ENCODE measurements around the gene SHCBP1L. TPM values are rescaled to one million over a fixed set of nuclear protein-coding genes. Genes with fewer than 3 reads are reported as not detected.

Gene SHCBP1L
- total RNA-seq, 2 experiments from 2014 or later: 1.5 TPM; not detected in 1

- intact Hi-C loops (cut with micrococcal nuclease; ENCODE audit: unreplicated experiment): no loop called here
- no peak overlapping the region for H3K4me2 ChIP-seq (ENCODE audit: low read length)
- CTCF ChIA-PET (ENCODE audit: unreplicated experiment): no interaction called here
- POLR2A ChIA-PET: interaction anchor here (0.6 kb wide), 1 partner anchor 94 kb away, joined by 4 read pairs; no protein-coding TSS in a partner anchor
- no peaks in the 10 kb centered on the region for H3K9me2 ChIP-seq (ENCODE audit: insufficient read depth, low read length)
- TF ChIP-seq EZH2phosphoT487 (IDR thresholded peaks at IDR 0.05; ENCODE audit: borderline replicate concordance, low read depth, low read length) (no peak), CTCF (conservative IDR thresholded peaks at IDR 0.05; ENCODE audit: low read length) (no peak)
- DNase-seq (ENCODE audit: low spot score): no peak
- no peaks in the 10 kb centered on the region for H3K36me3 ChIP-seq (ENCODE audit: insufficient read depth, low read length)
- H3K27ac ChIP-seq (ENCODE audit: low read depth, low read length, poor library complexity, severe bottlenecking): no peak overlapping the region
- H3K4me3 ChIP-seq (ENCODE audit: low read depth, low read length, poor library complexity, severe bottlenecking): no peak overlapping the region
- no peaks in the 10 kb centered on the region for H4K20me1 ChIP-seq (ENCODE audit: insufficient read depth, low read length)
- no peaks in the 10 kb centered on the region for H3K79me2 ChIP-seq (ENCODE audit: insufficient read depth, low read depth, low read length)
- H3K9me3 ChIP-seq (ENCODE audit: low read length): no peaks in the 10 kb centered on the region
- BruUV-seq (replicated peaks): no TSS peak
- no peaks in the 10 kb centered on the region for H3K4me1 ChIP-seq (ENCODE audit: insufficient read depth, low read length, poor library complexity, severe bottlenecking)
- no peak overlapping the region for H2AFZ ChIP-seq (ENCODE audit: low read length)
Measured at GRCh38 chr1:182985876-182986275, 32.9 kb upstream of the SHCBP1L start.

- CTCF ChIA-PET (ENCODE audit: unreplicated experiment): no interaction called here
- no peaks in the 10 kb centered on the region for H3K36me3 ChIP-seq (ENCODE audit: insufficient read depth, low read length)
- intact Hi-C loops (cut with micrococcal nuclease; ENCODE audit: unreplicated experiment): no loop called here
- TF ChIP-seq EZH2phosphoT487 (IDR thresholded peaks at IDR 0.05; ENCODE audit: borderline replicate concordance, low read depth, low read length): no peak
- TF ChIP-seq CTCF (conservative IDR thresholded peaks at IDR 0.05; ENCODE audit: low read length): no peak
- BruUV-seq (replicated peaks): no TSS peak
- POLR2A ChIA-PET: interaction anchor here (0.7 kb wide), 1 partner anchor 243 kb away, joined by 3 read pairs; no protein-coding TSS in a partner anchor
- H3K79me2 ChIP-seq (ENCODE audit: insufficient read depth, low read depth, low read length): no peaks in the 10 kb centered on the region
- no peaks in the 10 kb centered on the region for H3K4me1 ChIP-seq (ENCODE audit: insufficient read depth, low read length, poor library complexity, severe bottlenecking)
- no peak for DNase-seq (ENCODE audit: low spot score)
- no peak overlapping the region for H3K4me2 ChIP-seq (ENCODE audit: low read length)
- no peaks in the 10 kb centered on the region for H3K9me2 ChIP-seq (ENCODE audit: insufficient read depth, low read length)
- H4K20me1 ChIP-seq (ENCODE audit: insufficient read depth, low read length): no peaks in the 10 kb centered on the region
- no peak overlapping the region for H3K4me3 ChIP-seq (ENCODE audit: low read depth, low read length, poor library complexity, severe bottlenecking)
- no peak overlapping the region for H2AFZ ChIP-seq (ENCODE audit: low read length)
- no peak overlapping the region for H3K27ac ChIP-seq (ENCODE audit: low read depth, low read length, poor library complexity, severe bottlenecking)
- no peaks in the 10 kb centered on the region for H3K9me3 ChIP-seq (ENCODE audit: low read length)
Measured at GRCh38 chr1:182984621-182985020, 31.7 kb upstream of the SHCBP1L start.

DNA sequence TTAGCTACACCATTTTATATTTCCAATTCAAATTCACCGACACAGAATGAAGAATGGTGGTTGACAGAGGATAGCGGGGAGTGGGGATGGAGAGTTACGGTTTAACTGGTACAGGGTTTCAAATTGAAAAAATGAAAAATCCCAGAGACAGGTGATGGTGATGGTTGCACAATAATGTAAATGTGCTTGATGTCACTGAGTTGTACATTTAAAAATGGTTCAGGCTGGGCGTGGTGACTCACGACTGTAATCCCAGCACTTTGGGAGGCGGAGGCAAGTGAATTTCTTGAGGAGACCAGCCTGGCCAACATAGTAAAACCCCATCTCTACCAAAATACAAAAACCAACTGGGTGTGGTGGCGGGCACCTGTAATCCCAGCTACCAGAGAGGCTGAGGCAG, 31.2 kb upstream of the SHCBP1L start:
- Histone ChIP-seq H3K27ac (ENCODE audit: low read depth, low read length, poor library complexity, severe bottlenecking) (no peak overlapping the region), H3K79me2 (ENCODE audit: insufficient read depth, low read depth, low read length) (no peaks in the 10 kb centered on the region), H3K9me3 (ENCODE audit: low read length) (no peaks in the 10 kb centered on the region), H3K4me2 (ENCODE audit: low read length) (no peak overlapping the region), H4K20me1 (ENCODE audit: insufficient read depth, low read length) (no peaks in the 10 kb centered on the region), H3K4me3 (ENCODE audit: low read depth, low read length, poor library complexity, severe bottlenecking) (no peak overlapping the region), H3K4me1 (ENCODE audit: insufficient read depth, low read length, poor library complexity, severe bottlenecking) (no peaks in the 10 kb centered on the region), H3K36me3 (ENCODE audit: insufficient read depth, low read length) (no peaks in the 10 kb centered on the region), H3K9me2 (ENCODE audit: insufficient read depth, low read length) (no peaks in the 10 kb centered on the region), H2AFZ (ENCODE audit: low read length) (no peak overlapping the region)
- TF ChIP-seq CTCF (conservative IDR thresholded peaks at IDR 0.05; ENCODE audit: low read length) (no peak), EZH2phosphoT487 (IDR thresholded peaks at IDR 0.05; ENCODE audit: borderline replicate concordance, low read depth, low read length) (no peak)
- BruUV-seq (replicated peaks): no TSS peak
- no peak for DNase-seq (ENCODE audit: low spot score)
- intact Hi-C loops (cut with micrococcal nuclease; ENCODE audit: unreplicated experiment): no loop called here
- ChIA-PET POLR2A (no interaction called here), CTCF (ENCODE audit: unreplicated experiment) (no interaction called here)
